ENCODE data around the gene NETO1.

GRCh38 chr18:72847771-72848170 lies 20.0 kb downstream of the NETO1 start:
- no peak for TF ChIP-seq POLR2A (IDR thresholded peaks at IDR 0.05)
- TF ChIP-seq, protein P1, sequence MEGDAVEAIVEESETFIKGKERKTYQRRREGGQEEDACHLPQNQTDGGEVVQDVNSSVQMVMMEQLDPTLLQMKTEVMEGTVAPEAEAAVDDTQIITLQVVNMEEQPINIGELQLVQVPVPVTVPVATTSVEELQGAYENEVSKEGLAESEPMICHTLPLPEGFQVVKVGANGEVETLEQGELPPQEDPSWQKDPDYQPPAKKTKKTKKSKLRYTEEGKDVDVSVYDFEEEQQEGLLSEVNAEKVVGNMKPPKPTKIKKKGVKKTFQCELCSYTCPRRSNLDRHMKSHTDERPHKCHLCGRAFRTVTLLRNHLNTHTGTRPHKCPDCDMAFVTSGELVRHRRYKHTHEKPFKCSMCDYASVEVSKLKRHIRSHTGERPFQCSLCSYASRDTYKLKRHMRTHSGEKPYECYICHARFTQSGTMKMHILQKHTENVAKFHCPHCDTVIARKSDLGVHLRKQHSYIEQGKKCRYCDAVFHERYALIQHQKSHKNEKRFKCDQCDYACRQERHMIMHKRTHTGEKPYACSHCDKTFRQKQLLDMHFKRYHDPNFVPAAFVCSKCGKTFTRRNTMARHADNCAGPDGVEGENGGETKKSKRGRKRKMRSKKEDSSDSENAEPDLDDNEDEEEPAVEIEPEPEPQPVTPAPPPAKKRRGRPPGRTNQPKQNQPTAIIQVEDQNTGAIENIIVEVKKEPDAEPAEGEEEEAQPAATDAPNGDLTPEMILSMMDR (IDR thresholded peaks at IDR 0.05), result no peak

All from transverse colon (tissue), 3 donors.